HepG2 (cell line): ENCODE data around the gene KLHL21. TPM values are rescaled to one million over a fixed set of nuclear protein-coding genes. Genes with fewer than 3 reads are reported as not detected.

Experiments
- IRF2 ChIP-seq: IDR thresholded peaks from 2 replicates; pipeline ENCODE4 v1.6.1; 2018; ENCODE audit warnings: missing genetic modification reagents, missing compliant biosample characterization
- KAT8 ChIP-seq: IDR thresholded peaks from 2 replicates; pipeline ENCODE4 v1.6.1; 2016; ENCODE audit warnings: missing genetic modification reagents, missing compliant biosample characterization
- NAIF1 ChIP-seq: sonication (generic); formaldehyde crosslinking; IDR thresholded peaks from 2 replicates; pipeline ENCODE4 v1.5.0; 2020; ENCODE audit warnings: mild to moderate bottlenecking, missing genetic modification reagents, borderline replicate concordance
- TCF12 ChIP-seq, 2 experiments: fragments of 450-650 bp in 1 of 2; sonication (generic) in 1 of 2; formaldehyde crosslinking in 1 of 2; IDR thresholded peaks; 2 replicates each; pipeline versions ENCODE4 v1.6.1 to v1.8.0; 2017 to 2022; ENCODE audit warnings: antibody characterized with exemption in 1 of 2, mild to moderate bottlenecking in 1 of 2, missing genetic modification reagents in 1 of 2, moderate library complexity in 1 of 2
- ZFP37 ChIP-seq: sonication (generic); formaldehyde crosslinking; IDR thresholded peaks from 2 replicates; pipeline ENCODE4 v1.4.0; 2020; ENCODE audit warnings: missing genetic modification reagents, borderline replicate concordance
- ZFP82 ChIP-seq: sonication (generic); formaldehyde crosslinking; IDR thresholded peaks from 2 replicates; pipeline ENCODE4 v1.5.1; 2020; ENCODE audit warnings: mild to moderate bottlenecking, missing genetic modification reagents, borderline replicate concordance
- ZNF124 ChIP-seq: sonication (generic); formaldehyde crosslinking; IDR thresholded peaks from 2 replicates; pipeline ENCODE4 v1.4.0; 2020; ENCODE audit warnings: missing genetic modification reagents
- ZNF292 ChIP-seq: sonication (generic); formaldehyde crosslinking; IDR thresholded peaks from 2 replicates; pipeline ENCODE4 v1.8.1; 2022; ENCODE audit warnings: mild to moderate bottlenecking, low read depth, missing genetic modification reagents, borderline replicate concordance
- ZNF30 ChIP-seq: sonication (generic); formaldehyde crosslinking; IDR thresholded peaks from 2 replicates; pipeline ENCODE4 v1.5.0; 2020; ENCODE audit warnings: mild to moderate bottlenecking, missing genetic modification reagents
- ZNF335 ChIP-seq: sonication (generic); formaldehyde crosslinking; IDR thresholded peaks from 2 replicates; pipeline ENCODE4 v1.4.0; 2020; ENCODE audit warnings: missing genetic modification reagents
- ZNF441 ChIP-seq: sonication (generic); formaldehyde crosslinking; IDR thresholded peaks from 2 replicates; pipeline ENCODE4 v1.7.0; 2021; ENCODE audit warnings: missing genetic modification reagents, borderline replicate concordance
- ZNF567 ChIP-seq: sonication (generic); formaldehyde crosslinking; IDR thresholded peaks from 2 replicates; pipeline ENCODE4 v1.8.1; 2023; ENCODE audit warnings: mild to moderate bottlenecking, missing genetic modification reagents, borderline replicate concordance
- polyA plus RNA-seq, 8 experiments: library from polyadenylated mRNA; depleted of rRNA in 3 of 8; stranded (reverse) in 7 of 8; unstranded in 1 of 8; fragments of >200 nt; fragmentation: Illumina TruSeq in 4 of 8; extraction: Trizol in 4 of 8; gene quantifications; 2 replicates each; pipeline versions ENCODE4 v1.2.1 to v1.2.3, GENCODE V29; 2011 to 2016; ENCODE audit warnings: low read depth in 4 of 8, missing spikeins in 1 of 8, mixed read lengths in 1 of 8; ENCODE audit not compliant: insufficient read depth in 1 of 8
- total RNA-seq, 5 experiments: library from RNA; depleted of rRNA; stranded (reverse); fragments of >200 nt; fragmentation: Illumina TruSeq; extraction: Trizol; gene quantifications; 2 replicates each; pipeline ENCODE4 v1.2.3, GENCODE V29; 2016; ENCODE audit warnings: low read depth in 1 of 5
- TF ChIP-seq, protein P1 (sequence below): sonication (generic); formaldehyde crosslinking; IDR thresholded peaks from 2 replicates; pipeline ENCODE4 v1.4.0; 2020; ENCODE audit warnings: mild to moderate bottlenecking, missing genetic modification reagents
- TF ChIP-seq, protein P2 (sequence below): sonication (generic); formaldehyde crosslinking; IDR thresholded peaks from 2 replicates; pipeline ENCODE4 v1.4.0; 2020; ENCODE audit warnings: missing genetic modification reagents, borderline replicate concordance
- TF ChIP-seq, protein P3 (sequence below): sonication (generic); formaldehyde crosslinking; IDR thresholded peaks from 2 replicates; pipeline ENCODE4 v1.5.0; 2020; ENCODE audit warnings: mild to moderate bottlenecking, missing genetic modification reagents, borderline replicate concordance

The KLHL21 gene
- total and polyA plus RNA-seq, 2 of the 13 experiments (the other 11 are each of a cell fraction or from before 2014, with no cell fraction given) = 14.8 to 25.0 TPM

DNA sequence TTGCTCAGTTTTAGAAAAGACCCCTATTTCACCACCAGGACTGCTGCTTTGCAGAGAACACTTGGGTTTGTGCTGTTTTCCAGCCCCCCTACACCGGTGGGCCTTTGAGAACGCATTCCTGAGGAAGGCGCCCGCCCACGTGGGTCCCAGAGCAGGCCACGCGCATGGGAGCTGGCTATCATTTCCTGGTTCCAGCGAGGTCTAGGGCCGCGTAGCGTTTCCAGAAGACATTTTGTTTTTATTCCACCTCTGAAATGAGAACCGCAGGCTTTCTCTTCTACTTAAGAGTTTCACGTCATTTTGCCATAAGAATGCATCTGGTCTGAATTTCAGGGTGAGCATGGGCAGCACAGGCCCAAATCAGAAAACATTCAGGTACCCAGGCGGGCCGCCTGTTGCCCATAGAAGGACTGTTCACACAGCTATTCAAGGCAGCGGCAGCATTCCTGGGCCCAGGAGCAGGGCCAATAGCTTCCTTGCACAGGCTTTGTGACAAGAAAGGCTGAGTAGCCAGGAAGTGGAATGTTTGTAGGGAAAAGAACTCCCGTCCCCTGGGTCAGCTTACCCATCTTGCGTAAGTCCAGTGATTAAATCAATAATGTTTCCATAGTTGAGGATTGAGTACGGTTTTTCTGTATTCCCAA lies 1.4 kb upstream of the KLHL21 start (continued):
- TF ChIP-seq NAIF1 (CRISPR knock-in tag) = peak; percentile 84; the same call in 1 of the 2 replicates
- TF ChIP-seq KAT8 = peak; percentile 76
- no peak for TF ChIP-seq ZNF30 (CRISPR knock-in tag)
- no peak for TF ChIP-seq ZNF441 (CRISPR knock-in tag)
- TF ChIP-seq ZFP37 (CRISPR knock-in tag) = no peak
- peak; percentile 77; the same call in 1 of the 2 replicates for TF ChIP-seq ZNF124
- TF ChIP-seq, protein P1, sequence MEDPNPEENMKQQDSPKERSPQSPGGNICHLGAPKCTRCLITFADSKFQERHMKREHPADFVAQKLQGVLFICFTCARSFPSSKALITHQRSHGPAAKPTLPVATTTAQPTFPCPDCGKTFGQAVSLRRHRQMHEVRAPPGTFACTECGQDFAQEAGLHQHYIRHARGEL (CRISPR knock-in tag) = no peak
- TF ChIP-seq ZNF292 (CRISPR knock-in tag) = no peak
- no peak for TF ChIP-seq ZFP82 (CRISPR knock-in tag)
- no peak for TF ChIP-seq ZNF567 (CRISPR knock-in tag)
- no peak for TF ChIP-seq ZNF335
- no peak for TF ChIP-seq TCF12 (IDR thresholded peaks at IDR 0.05)
- TF ChIP-seq TCF12 (CRISPR knock-in tag; IDR thresholded peaks at IDR 0.05) = no peak
- TF ChIP-seq, protein P2, sequence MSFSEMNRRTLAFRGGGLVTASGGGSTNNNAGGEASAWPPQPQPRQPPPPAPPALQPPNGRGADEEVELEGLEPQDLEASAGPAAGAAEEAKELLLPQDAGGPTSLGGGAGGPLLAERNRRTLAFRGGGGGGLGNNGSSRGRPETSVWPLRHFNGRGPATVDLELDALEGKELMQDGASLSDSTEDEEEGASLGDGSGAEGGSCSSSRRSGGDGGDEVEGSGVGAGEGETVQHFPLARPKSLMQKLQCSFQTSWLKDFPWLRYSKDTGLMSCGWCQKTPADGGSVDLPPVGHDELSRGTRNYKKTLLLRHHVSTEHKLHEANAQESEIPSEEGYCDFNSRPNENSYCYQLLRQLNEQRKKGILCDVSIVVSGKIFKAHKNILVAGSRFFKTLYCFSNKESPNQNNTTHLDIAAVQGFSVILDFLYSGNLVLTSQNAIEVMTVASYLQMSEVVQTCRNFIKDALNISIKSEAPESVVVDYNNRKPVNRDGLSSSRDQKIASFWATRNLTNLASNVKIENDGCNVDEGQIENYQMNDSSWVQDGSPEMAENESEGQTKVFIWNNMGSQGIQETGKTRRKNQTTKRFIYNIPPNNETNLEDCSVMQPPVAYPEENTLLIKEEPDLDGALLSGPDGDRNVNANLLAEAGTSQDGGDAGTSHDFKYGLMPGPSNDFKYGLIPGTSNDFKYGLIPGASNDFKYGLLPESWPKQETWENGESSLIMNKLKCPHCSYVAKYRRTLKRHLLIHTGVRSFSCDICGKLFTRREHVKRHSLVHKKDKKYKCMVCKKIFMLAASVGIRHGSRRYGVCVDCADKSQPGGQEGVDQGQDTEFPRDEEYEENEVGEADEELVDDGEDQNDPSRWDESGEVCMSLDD (CRISPR knock-in tag) = no peak; the same call in 1 of the 2 replicates
- peak; percentile 63; the same call in 1 of the 2 replicates for TF ChIP-seq IRF2 (CRISPR knock-in tag)
- TF ChIP-seq, protein P3, sequence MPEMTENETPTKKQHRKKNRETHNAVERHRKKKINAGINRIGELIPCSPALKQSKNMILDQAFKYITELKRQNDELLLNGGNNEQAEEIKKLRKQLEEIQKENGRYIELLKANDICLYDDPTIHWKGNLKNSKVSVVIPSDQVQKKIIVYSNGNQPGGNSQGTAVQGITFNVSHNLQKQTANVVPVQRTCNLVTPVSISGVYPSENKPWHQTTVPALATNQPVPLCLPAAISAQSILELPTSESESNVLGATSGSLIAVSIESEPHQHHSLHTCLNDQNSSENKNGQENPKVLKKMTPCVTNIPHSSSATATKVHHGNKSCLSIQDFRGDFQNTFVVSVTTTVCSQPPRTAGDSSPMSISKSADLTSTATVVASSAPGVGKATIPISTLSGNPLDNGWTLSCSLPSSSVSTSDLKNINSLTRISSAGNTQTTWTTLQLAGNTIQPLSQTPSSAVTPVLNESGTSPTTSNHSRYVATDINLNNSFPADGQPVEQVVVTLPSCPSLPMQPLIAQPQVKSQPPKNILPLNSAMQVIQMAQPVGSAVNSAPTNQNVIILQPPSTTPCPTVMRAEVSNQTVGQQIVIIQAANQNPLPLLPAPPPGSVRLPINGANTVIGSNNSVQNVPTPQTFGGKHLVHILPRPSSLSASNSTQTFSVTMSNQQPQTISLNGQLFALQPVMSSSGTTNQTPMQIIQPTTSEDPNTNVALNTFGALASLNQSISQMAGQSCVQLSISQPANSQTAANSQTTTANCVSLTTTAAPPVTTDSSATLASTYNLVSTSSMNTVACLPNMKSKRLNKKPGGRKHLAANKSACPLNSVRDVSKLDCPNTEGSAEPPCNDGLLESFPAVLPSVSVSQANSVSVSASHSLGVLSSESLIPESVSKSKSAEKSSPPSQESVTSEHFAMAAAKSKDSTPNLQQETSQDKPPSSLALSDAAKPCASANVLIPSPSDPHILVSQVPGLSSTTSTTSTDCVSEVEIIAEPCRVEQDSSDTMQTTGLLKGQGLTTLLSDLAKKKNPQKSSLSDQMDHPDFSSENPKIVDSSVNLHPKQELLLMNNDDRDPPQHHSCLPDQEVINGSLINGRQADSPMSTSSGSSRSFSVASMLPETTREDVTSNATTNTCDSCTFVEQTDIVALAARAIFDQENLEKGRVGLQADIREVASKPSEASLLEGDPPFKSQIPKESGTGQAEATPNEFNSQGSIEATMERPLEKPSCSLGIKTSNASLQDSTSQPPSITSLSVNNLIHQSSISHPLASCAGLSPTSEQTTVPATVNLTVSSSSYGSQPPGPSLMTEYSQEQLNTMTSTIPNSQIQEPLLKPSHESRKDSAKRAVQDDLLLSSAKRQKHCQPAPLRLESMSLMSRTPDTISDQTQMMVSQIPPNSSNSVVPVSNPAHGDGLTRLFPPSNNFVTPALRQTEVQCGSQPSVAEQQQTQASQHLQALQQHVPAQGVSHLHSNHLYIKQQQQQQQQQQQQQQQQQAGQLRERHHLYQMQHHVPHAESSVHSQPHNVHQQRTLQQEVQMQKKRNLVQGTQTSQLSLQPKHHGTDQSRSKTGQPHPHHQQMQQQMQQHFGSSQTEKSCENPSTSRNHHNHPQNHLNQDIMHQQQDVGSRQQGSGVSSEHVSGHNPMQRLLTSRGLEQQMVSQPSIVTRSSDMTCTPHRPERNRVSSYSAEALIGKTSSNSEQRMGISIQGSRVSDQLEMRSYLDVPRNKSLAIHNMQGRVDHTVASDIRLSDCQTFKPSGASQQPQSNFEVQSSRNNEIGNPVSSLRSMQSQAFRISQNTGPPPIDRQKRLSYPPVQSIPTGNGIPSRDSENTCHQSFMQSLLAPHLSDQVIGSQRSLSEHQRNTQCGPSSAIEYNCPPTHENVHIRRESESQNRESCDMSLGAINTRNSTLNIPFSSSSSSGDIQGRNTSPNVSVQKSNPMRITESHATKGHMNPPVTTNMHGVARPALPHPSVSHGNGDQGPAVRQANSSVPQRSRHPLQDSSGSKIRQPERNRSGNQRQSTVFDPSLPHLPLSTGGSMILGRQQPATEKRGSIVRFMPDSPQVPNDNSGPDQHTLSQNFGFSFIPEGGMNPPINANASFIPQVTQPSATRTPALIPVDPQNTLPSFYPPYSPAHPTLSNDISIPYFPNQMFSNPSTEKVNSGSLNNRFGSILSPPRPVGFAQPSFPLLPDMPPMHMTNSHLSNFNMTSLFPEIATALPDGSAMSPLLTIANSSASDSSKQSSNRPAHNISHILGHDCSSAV (CRISPR knock-in tag) = no peak
